Activated T-helper 1 cell treated with anti-CD3 and anti-CD28 coated beads, Interleukin-12 subunit alpha, Interleukin-12 subunit beta, Interleukin-2, Interleukin-4 antibody, amounts not matched to agents 30 ng/mL and 10 ng/mL and 1 ng/mL, durations not matched to agents 14 hours and 24 hours and 36 hours (primary cell): Measurements from ENCODE around the gene SLC1A2. TPM values are rescaled to one million over a fixed set of nuclear protein-coding genes. Genes with fewer than 3 reads are reported as not detected.

Source experiments
- DNase-seq: peaks from one replicate; pipeline ENCODE4 v3.0.0; 2021; ENCODE audit warnings: low spot score
- H3K27ac Mint-ChIP-seq: one replicate; pipeline ENCODE4 v1.8.0; 2021; ENCODE audit warnings: mild to moderate bottlenecking, mixed read lengths
- H3K27me3 Mint-ChIP-seq: one replicate; pipeline ENCODE4 v1.8.0; 2022; ENCODE audit warnings: mild to moderate bottlenecking, moderate library complexity, mixed read lengths; ENCODE audit not compliant: insufficient read depth
- H3K36me3 Mint-ChIP-seq: one replicate; pipeline ENCODE4 v1.8.0; 2021; ENCODE audit warnings: low read depth, mixed read lengths
- H3K4me1 Mint-ChIP-seq: one replicate; pipeline ENCODE4 v1.8.0; 2021; ENCODE audit warnings: low read depth, mixed read lengths
- H3K4me3 Mint-ChIP-seq: one replicate; pipeline ENCODE4 v1.8.0; 2021; ENCODE audit warnings: mild to moderate bottlenecking, moderate library complexity, mixed read lengths
- H3K9me3 Mint-ChIP-seq: one replicate; pipeline ENCODE4 v1.8.0; 2021; ENCODE audit warnings: mixed read lengths
- intact Hi-C: fragments of 100-400 bp; cut with micrococcal nuclease; formaldehyde crosslinking; loops from one replicate; pipeline ENCODE4 v1.15.1; 2024
- total RNA-seq: library from RNA; stranded (reverse); gene quantifications from 2 replicates; pipeline ENCODE4 v1.2.3, GENCODE V29; 2022

SLC1A2 gene
- total RNA-seq, 1 donor from 2014 or later: not detected

DNA sequence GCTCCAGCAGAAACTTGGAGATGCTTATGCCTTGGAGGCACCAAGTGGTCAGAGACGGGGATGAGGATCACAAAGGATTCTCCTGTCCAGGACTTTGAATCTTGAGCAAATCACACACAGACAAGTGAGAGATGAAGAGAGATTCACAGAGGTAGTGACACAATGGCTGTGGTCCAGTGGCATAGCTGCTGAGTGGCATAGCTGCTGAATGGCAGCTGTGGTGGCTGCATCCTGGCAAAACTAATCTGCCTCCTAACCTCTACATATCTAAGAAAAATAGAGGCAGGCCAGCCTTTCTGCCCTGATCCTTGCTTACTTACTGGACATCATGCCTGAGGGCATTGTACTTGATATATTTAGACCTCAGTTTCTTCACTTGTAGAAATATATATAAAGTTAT is 177.8 kb downstream of the SLC1A2 start:
- peaks cover 9% of the 10 kb centered on the region for H3K36me3 Mint-ChIP-seq
- H3K27ac Mint-ChIP-seq: no peak overlapping the region
- intact Hi-C loops: no loop called here
- DNase-seq: no peak
- H3K4me1 Mint-ChIP-seq: peaks cover 35% of the 10 kb centered on the region
- H3K27me3 Mint-ChIP-seq: no peaks in the 10 kb centered on the region
- H3K4me3 Mint-ChIP-seq: no peak overlapping the region
- H3K9me3 Mint-ChIP-seq: peaks cover 4% of the 10 kb centered on the region

DNA sequence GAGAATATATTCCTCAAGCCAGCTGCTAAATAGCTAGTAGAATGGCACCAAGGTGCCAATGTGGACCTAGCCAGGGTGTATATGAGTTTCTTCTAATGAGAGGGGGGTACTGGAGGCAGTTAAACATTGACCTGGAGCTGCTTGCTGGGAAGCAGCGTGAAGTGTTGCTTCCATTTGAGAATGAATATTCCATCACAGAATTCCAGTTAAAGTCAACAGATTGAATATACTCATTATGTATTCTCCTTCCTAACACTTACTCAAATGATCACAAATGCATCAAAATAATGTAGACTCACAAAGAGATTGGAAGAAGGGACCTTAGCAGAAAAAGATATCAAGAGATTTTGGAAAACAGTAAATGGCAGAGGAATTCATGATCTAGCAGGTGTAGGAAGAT is 178.3 kb downstream of the SLC1A2 start:
- H3K27ac Mint-ChIP-seq: no peak overlapping the region
- no peak overlapping the region for H3K4me3 Mint-ChIP-seq
- H3K4me1 Mint-ChIP-seq: peaks cover 39% of the 10 kb centered on the region
- H3K27me3 Mint-ChIP-seq: no peaks in the 10 kb centered on the region
- H3K9me3 Mint-ChIP-seq: peaks cover 4% of the 10 kb centered on the region
- DNase-seq: no peak
- intact Hi-C loops: no loop called here
- peaks cover 7% of the 10 kb centered on the region for H3K36me3 Mint-ChIP-seq

DNA sequence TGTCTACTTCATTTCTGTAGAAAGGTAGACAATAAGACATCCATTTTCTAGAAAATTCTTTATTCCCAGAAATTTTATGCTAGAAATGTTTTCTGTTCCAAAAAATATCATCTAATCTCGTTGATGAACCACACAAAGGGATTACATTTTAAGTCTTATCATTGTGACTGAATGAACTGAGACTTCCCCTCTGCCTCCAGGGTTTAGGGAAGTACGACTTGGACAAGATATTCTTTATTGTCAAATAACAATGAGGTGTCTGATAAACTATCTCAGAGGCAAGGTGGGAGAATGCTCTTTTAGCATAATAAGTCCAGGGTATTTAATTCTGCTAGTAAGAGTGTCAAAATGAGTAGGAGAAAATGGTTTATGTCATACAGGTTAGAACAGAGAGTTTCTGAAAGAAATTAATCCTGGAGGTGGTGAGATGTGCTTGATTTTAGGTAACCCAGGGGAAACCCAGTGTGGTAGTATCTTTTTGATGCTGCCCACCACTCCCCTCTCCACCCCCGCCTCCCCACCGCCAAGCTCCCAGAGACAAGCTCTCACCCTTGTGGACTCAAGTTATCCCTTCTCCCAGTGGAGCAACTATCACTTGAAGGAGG is 179.8 kb downstream of the SLC1A2 start:
- intact Hi-C loops: loop anchor here (2.0 to 5.0 kb wide), 6 partner anchors 17 to 227 kb away; no protein-coding TSS in a partner anchor
- Mint-ChIP-seq H3K36me3 (peaks cover 13% of the 10 kb centered on the region), H3K4me1 (peaks cover 54% of the 10 kb centered on the region), H3K27ac (no peak overlapping the region), H3K9me3 (peaks cover 11% of the 10 kb centered on the region), H3K4me3 (no peak overlapping the region), H3K27me3 (no peaks in the 10 kb centered on the region)
- DNase-seq: no peak

DNA sequence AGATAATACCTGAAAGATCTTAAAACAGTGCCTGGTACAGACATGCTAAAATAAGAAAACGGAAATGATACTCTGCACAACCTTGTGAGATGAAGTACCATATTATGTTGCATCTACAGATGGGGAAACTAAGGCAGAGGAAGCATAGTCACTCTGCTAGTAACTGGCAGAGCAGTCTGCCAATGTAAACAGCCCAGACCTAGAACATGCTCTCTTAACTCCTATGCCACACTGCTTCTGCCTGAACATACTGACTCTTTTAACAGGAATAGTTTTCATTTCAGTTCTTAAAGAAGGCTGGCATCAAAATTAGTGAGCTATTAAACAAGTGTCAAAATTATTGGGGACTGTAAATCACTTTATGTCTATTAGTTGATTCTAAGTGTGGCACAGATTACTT is 180.5 kb downstream of the SLC1A2 start:
- H3K27me3 Mint-ChIP-seq: no peaks in the 10 kb centered on the region
- peaks cover 15% of the 10 kb centered on the region for H3K9me3 Mint-ChIP-seq
- peaks cover 18% of the 10 kb centered on the region for H3K36me3 Mint-ChIP-seq
- peaks cover 61% of the 10 kb centered on the region for H3K4me1 Mint-ChIP-seq
- H3K27ac Mint-ChIP-seq: no peak overlapping the region
- no peak overlapping the region for H3K4me3 Mint-ChIP-seq
- intact Hi-C loops: loop anchor here (1.0 to 5.0 kb wide), 10 partner anchors 16 to 313 kb away; no protein-coding TSS in a partner anchor
- no peak for DNase-seq

DNA sequence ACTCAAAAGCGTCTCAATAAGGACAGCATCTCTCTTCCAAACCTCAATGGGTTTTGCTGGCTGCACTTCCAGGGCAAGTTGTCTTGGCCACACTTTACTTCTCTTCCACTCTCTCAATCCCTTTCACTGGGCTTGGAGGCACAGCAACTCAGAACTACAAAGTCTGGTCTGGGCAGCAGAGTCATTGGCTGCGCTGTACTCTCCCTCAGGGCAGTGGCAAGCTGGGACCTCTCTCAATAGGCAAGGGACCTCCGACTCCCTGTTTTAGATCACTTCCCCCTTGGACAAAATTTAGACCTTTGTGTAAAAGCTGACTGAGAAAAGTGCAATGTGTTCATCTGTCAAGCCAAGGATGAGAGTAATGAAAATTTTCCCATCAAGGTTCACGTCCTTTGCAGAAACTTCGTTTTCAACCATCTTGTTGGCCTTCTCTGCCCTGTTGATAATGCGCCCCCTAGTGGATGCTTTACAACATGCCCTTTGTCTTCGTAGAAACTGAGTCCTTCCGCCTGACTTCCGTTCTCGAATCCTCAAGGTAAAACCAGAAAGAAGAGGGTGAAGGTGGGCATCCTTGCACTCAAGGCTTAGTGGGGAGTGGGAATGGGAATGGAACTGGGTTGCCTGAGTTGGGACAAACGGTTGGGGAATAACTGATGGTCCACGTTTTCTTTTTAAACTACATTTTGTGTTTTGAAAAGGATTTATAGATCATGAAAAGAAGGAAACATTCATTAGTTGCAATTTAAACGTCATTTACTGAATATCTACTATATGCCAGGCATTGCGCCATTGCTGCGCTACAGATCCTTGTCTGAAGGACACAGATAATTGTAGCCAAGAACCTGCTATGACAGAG is 181.3 kb downstream of the SLC1A2 start:
- peak; percentile 48 for DNase-seq
- Mint-ChIP-seq H3K36me3 (peaks cover 24% of the 10 kb centered on the region), H3K27me3 (no peaks in the 10 kb centered on the region), H3K9me3 (peaks cover 15% of the 10 kb centered on the region), H3K27ac (peak overlapping the region; percentile 36), H3K4me1 (peaks cover 67% of the 10 kb centered on the region), H3K4me3 (peak overlapping the region; percentile 42)
- intact Hi-C loops: loop anchor here (1.0 to 5.0 kb wide), 10 partner anchors 15 to 312 kb away; no protein-coding TSS in a partner anchor

DNA sequence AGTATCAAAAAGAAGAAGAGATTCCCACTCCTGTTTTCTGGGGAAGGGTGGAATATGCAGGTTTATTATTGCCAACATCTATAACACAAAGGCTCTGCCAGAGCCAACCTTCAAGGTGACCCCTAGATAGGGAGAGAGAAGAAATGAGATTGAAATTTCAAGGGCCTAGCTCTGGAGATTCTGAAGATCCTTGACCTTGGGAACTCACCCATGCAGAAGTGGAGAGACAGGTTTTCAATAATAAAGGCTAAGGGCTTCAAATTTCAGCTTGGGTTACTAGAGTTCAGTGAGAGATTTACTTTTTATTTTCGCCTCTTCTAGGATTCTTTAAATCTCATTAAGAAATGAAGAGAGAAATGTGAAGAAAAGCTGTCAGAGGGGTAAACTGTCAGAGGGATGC is 182.0 kb downstream of the SLC1A2 start:
- Mint-ChIP-seq H3K36me3 (peaks cover 29% of the 10 kb centered on the region), H3K27ac (no peak overlapping the region), H3K27me3 (no peaks in the 10 kb centered on the region), H3K9me3 (peaks cover 15% of the 10 kb centered on the region), H3K4me1 (peaks cover 66% of the 10 kb centered on the region), H3K4me3 (no peak overlapping the region)
- intact Hi-C loops: loop anchor here (5.0 kb wide), 5 partner anchors 55 to 225 kb away; no protein-coding TSS in a partner anchor
- DNase-seq: no peak

DNA sequence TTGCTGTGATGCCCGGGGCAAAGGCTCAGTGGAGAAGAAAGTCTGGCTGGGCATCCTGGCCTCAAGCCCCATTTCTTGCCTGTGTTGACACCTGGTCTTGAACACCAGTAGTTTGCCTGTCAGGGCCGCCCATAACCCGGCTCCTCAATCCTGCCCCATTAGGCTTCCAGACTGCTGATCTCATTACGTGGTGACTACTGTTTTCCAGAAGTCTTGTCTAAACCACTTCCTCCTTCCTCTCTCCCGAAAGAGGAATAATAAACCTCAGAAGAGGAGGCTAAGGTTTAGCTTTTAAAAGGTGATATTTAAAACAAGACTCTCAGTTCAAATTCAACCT is 182.7 kb downstream of the SLC1A2 start:
- peak overlapping the region; percentile 8 for H3K27ac Mint-ChIP-seq
- peaks cover 68% of the 10 kb centered on the region for H3K4me1 Mint-ChIP-seq
- H3K27me3 Mint-ChIP-seq: no peaks in the 10 kb centered on the region
- intact Hi-C loops: loop anchor here (5.0 kb wide), 5 partner anchors 56 to 224 kb away; no protein-coding TSS in a partner anchor
- no peak for DNase-seq
- H3K9me3 Mint-ChIP-seq: peaks cover 15% of the 10 kb centered on the region
- H3K4me3 Mint-ChIP-seq: peak overlapping the region; percentile 50
- peaks cover 35% of the 10 kb centered on the region for H3K36me3 Mint-ChIP-seq

DNA sequence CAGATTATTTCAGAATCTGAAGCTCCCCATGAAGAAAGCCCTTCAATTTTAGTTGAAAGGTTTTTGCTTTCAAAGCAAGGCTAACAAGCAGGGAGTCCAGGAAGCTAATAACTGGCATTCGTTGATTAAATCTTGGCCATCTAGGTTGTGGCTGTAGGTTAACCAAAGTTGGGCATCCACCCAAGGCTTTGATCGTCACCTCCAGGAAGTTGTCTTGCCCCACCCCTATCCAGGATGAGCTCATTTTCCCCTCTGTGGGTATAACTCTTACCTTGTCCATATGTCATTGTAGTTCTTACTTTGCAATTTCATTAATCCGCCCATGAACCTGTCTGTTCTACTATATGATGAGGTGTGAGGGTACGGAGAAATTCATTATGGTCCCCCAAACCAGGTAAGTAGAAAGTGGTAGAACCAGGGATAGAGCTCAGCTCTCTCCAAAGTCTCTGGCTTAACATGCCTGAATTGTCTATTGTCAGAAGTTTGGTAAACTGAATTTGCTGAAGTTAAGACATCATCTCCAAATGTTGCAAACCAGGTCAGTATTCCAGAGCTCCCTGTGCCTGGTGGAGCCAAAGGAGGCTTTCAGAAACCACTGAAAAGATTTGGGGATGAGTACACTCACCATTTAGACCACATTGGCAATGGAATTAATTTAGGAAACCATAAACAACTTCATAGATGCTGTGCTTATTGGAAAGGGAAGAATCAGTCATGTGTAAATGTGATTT is 183.3 kb downstream of the SLC1A2 start:
- intact Hi-C loops: loop anchor here (1.0 to 5.0 kb wide), 7 partner anchors 10 to 224 kb away; no protein-coding TSS in a partner anchor
- no peaks in the 10 kb centered on the region for H3K27me3 Mint-ChIP-seq
- H3K27ac Mint-ChIP-seq: peak overlapping the region; percentile 66
- peaks cover 15% of the 10 kb centered on the region for H3K9me3 Mint-ChIP-seq
- H3K4me1 Mint-ChIP-seq: peaks cover 70% of the 10 kb centered on the region
- H3K4me3 Mint-ChIP-seq: peak overlapping the region; percentile 50
- peaks cover 40% of the 10 kb centered on the region for H3K36me3 Mint-ChIP-seq
- peak; percentile 54 for DNase-seq

DNA sequence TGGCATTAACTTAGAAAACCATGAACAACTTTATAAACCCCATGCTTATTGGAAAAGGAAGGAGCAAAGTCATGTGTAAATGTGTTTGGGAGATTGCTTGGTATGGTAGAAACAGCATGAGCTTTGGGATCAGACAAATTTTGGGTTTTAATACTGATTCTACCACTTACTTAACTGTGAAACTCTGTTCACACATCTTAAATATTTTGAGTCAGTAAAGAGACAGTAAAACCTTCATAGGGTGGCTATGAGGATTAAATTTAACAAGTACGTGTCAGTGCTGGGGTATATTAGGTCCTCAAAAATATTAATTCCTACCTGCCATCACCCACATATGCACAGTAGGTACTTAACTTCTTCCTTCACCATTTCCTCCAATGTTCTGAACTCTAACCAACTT is 183.9 kb downstream of the SLC1A2 start:
- peaks cover 46% of the 10 kb centered on the region for H3K36me3 Mint-ChIP-seq
- DNase-seq: no peak
- peak overlapping the region; percentile 9 for H3K4me3 Mint-ChIP-seq
- H3K27me3 Mint-ChIP-seq: no peaks in the 10 kb centered on the region
- H3K4me1 Mint-ChIP-seq: peaks cover 70% of the 10 kb centered on the region
- intact Hi-C loops: loop anchor here (1.0 to 5.0 kb wide), 7 partner anchors 9 to 223 kb away; no protein-coding TSS in a partner anchor
- peaks cover 15% of the 10 kb centered on the region for H3K9me3 Mint-ChIP-seq
- H3K27ac Mint-ChIP-seq: peak overlapping the region; percentile 66

DNA sequence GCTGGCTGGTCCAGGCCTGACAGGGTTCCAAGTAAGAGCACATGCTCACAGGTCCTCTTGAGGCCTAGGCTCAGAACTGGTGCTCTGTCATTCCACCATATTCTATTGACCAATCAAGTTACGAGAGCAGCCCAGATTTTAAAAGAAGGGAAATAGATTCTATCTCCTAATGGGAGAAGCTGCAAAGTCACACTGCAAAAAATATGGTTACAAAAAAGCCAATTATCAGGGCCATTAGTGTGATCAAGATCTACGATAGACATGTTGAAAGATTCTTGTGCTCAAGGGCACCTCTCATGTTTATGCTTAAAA is 184.2 kb downstream of the SLC1A2 start:
- Mint-ChIP-seq H3K27me3 (no peaks in the 10 kb centered on the region), H3K36me3 (peaks cover 49% of the 10 kb centered on the region), H3K9me3 (peaks cover 15% of the 10 kb centered on the region), H3K4me3 (no peak overlapping the region), H3K4me1 (peaks cover 70% of the 10 kb centered on the region), H3K27ac (no peak overlapping the region)
- intact Hi-C loops: loop anchor here (1.0 to 5.0 kb wide), 7 partner anchors 9 to 223 kb away; no protein-coding TSS in a partner anchor
- no peak for DNase-seq

DNA sequence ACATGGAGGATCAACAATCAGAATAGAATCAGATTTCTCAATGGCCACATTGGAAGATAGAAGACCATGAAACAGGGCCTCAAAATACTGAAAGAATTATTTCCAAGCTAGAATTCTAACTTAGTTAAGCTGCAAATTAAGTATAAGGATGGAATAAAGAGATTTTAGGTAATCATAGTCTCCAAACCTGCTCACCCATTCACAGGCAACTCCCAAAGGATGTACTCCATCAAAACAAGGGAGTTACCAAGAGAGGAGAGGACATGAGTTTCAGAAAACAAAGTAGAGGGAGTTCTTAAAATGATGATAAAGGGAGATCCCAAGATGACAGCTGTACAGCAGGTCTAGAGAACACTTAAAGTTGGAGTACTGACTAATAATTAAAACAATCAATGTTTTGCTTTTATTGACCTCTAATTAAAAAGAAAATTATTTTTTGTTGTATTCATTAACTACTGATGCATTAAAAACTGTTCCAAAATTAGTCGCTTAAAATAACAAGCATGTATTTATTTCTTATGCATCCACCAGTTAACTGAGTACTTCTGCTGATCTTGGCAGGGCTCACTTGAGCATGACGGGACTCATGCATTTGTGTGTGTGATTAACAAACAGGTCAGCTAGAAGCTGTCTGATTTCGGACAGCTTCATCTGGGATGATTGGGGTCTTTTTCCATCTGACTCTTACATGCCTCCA is 184.8 kb downstream of the SLC1A2 start:
- Mint-ChIP-seq H3K4me1 (peaks cover 70% of the 10 kb centered on the region), H3K9me3 (peaks cover 15% of the 10 kb centered on the region), H3K27ac (no peak overlapping the region), H3K27me3 (no peaks in the 10 kb centered on the region), H3K4me3 (peak overlapping the region; percentile 35), H3K36me3 (peaks cover 54% of the 10 kb centered on the region)
- no peak for DNase-seq
- intact Hi-C loops: loop anchor here (1.0 to 5.0 kb wide), 7 partner anchors 8 to 222 kb away; no protein-coding TSS in a partner anchor

DNA sequence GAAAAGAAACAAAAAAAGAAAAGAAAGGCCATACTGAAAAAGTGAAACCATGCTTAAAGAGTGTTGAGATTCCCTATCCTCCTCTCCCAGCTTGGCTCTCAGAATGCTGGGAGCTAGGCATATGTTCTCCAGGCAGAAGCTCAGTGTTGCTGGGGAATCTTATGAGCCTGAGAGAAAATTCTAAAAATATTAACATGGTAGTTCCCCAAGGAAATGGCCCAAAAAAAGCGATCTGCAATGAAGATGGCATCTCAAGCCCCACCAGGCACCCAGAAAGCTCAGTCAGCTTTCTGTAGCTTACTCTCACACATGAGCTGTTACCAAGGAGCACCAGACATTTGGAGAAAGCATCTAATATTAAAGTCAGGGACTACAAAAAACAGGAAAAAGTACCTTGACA is 185.8 kb downstream of the SLC1A2 start:
- H3K36me3 Mint-ChIP-seq: peaks cover 64% of the 10 kb centered on the region
- H3K27ac Mint-ChIP-seq: peak overlapping the region; percentile 36
- no peak overlapping the region for H3K4me3 Mint-ChIP-seq
- no peaks in the 10 kb centered on the region for H3K27me3 Mint-ChIP-seq
- intact Hi-C loops: no loop called here
- peaks cover 15% of the 10 kb centered on the region for H3K9me3 Mint-ChIP-seq
- no peak for DNase-seq
- peaks cover 69% of the 10 kb centered on the region for H3K4me1 Mint-ChIP-seq
